AG10803 (cell line): Measurements from ENCODE around the gene SIK3.

Experiments
- DNase-seq: peaks from one replicate; pipeline ENCODE4 v3.0.0; 2010; ENCODE audit warnings: low read depth
- H3K4me3 ChIP-seq: 2 replicates; pipeline ENCODE4 v1.5.1; 2011; ENCODE audit warnings: mild to moderate bottlenecking, low read length, control low read depth
- CTCF ChIP-seq: conservative IDR thresholded peaks from 2 replicates; pipeline ENCODE4 v1.5.1; 2011; ENCODE audit warnings: mild to moderate bottlenecking, low read length, control low read depth, inconsistent platforms

Gene SIK3

GRCh38 chr11:117072517-117073461 is 25.4 kb downstream of the SIK3 start:
- peak; percentile 90 for DNase-seq
- no peak for TF ChIP-seq CTCF

GRCh38 chr11:117071344-117071787 is 26.9 kb downstream of the SIK3 start:
- no peak for TF ChIP-seq CTCF
- peak; percentile 25 for DNase-seq
- no peak overlapping the region for H3K4me3 ChIP-seq

More at GRCh38 chr11:117072517-117073461, 25.4 kb downstream of the SIK3 start:
- no peak overlapping the region for H3K4me3 ChIP-seq

- DNase-seq = no peak
- no peak overlapping the region for H3K4me3 ChIP-seq
- TF ChIP-seq CTCF = no peak
These were observed 28.2 kb downstream of the SIK3 start for GRCh38 chr11:117070016-117070415.

GRCh38 chr11:117068303-117068860 is 29.8 kb downstream of the SIK3 start:
- TF ChIP-seq CTCF = no peak
- no peak overlapping the region for H3K4me3 ChIP-seq
- no peak for DNase-seq

- DNase-seq = no peak
- no peak overlapping the region for H3K4me3 ChIP-seq
- TF ChIP-seq CTCF = no peak
These were observed 31.3 kb downstream of the SIK3 start for GRCh38 chr11:117066959-117067358.

GRCh38 chr11:117064275-117064674 is 34.0 kb downstream of the SIK3 start:
- no peak overlapping the region for H3K4me3 ChIP-seq
- peak; percentile 42 for DNase-seq
- TF ChIP-seq CTCF = no peak

GRCh38 chr11:117062498-117062897 is 35.7 kb downstream of the SIK3 start:
- DNase-seq = no peak
- H3K4me3 ChIP-seq = no peak overlapping the region
- TF ChIP-seq CTCF = no peak
